ENCODE results near the gene ACTR8.

DNA sequence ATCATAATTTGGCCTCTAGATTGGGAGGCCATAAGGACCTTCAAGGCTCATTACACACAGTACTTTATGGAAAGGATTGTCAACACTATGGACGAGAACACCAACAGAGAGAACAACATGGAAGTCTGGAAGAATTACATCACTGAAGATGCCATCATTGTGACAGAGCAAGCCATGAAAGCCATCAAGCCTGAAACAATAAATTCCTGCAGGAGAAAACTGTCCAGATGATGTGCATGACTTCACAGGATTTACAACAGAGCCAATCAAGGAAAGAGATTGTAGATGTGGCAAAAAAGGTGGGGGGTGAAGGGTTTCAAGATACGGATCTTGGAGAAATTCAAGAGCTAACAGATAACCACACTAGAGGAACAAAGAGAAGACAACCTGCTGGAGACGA is 19.7 kb downstream of the ACTR8 start:
- TF ChIP-seq, protein P1, sequence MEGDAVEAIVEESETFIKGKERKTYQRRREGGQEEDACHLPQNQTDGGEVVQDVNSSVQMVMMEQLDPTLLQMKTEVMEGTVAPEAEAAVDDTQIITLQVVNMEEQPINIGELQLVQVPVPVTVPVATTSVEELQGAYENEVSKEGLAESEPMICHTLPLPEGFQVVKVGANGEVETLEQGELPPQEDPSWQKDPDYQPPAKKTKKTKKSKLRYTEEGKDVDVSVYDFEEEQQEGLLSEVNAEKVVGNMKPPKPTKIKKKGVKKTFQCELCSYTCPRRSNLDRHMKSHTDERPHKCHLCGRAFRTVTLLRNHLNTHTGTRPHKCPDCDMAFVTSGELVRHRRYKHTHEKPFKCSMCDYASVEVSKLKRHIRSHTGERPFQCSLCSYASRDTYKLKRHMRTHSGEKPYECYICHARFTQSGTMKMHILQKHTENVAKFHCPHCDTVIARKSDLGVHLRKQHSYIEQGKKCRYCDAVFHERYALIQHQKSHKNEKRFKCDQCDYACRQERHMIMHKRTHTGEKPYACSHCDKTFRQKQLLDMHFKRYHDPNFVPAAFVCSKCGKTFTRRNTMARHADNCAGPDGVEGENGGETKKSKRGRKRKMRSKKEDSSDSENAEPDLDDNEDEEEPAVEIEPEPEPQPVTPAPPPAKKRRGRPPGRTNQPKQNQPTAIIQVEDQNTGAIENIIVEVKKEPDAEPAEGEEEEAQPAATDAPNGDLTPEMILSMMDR (conservative IDR thresholded peaks at IDR 0.05 in 1 of 2, IDR thresholded peaks at IDR 0.05 in 1 of 2; ENCODE audit: extremely low read depth in 1 of 2, insufficient read depth in 1 of 2, low read depth in 1 of 2, low read length in 2 of 2) = no peak
- no peak for TF ChIP-seq EZH2 (IDR thresholded peaks at IDR 0.05; ENCODE audit: borderline replicate concordance, low read length)

All from mammary epithelial cell (primary cell).